Activated T-cell treated with anti-CD3 and anti-CD28 coated beads for 1 hour (primary cell): Measurements from ENCODE around the gene TSGA10IP.

Source experiments
- DNase-seq: peaks from one replicate; pipeline ENCODE4 v3.0.0-alpha.2; 2020; ENCODE audit warnings: low read depth

The TSGA10IP gene

GRCh38 chr11:65918211-65919140, 26.8 kb upstream of the TSGA10IP start, which contains the start of gene C11orf68:
C11orf68 (minus strand) TSS chr11:65919062; CDS start chr11:65919031, 31 bp downstream.
- peak; percentile 29 for DNase-seq

- peak; percentile 99 for DNase-seq
Observed at GRCh38 chr11:65919141-65919572, 26.1 kb upstream of the TSGA10IP start, which contains the start of gene DRAP1. DRAP1 (plus strand) TSS chr11:65919426; CDS start chr11:65919502, 76 bp downstream.

- peak; percentile 51 for DNase-seq
Observed at GRCh38 chr11:65919573-65920371, 25.5 kb upstream of the TSGA10IP start.

- no peak for DNase-seq
Observed at GRCh38 chr11:65920372-65920802, 24.9 kb upstream of the TSGA10IP start.

- no peak for DNase-seq
Observed at GRCh38 chr11:65921033-65921555, 24.2 kb upstream of the TSGA10IP start.

- no peak for DNase-seq
Observed at GRCh38 chr11:65921876-65922275, 23.4 kb upstream of the TSGA10IP start.

GRCh38 chr11:65922565-65922964, 22.7 kb upstream of the TSGA10IP start:
- no peak for DNase-seq

- DNase-seq = no peak
Observed at GRCh38 chr11:65925397-65925796, 19.9 kb upstream of the TSGA10IP start.

GRCh38 chr11:65927904-65928397, 17.3 kb upstream of the TSGA10IP start:
- peak; percentile 66 for DNase-seq

GRCh38 chr11:65928667-65929066, 16.6 kb upstream of the TSGA10IP start:
- DNase-seq = no peak

GRCh38 chr11:65931773-65932557, 13.3 kb upstream of the TSGA10IP start:
- DNase-seq = no peak

- no peak for DNase-seq
Observed at GRCh38 chr11:65932558-65932919, 12.7 kb upstream of the TSGA10IP start.

- DNase-seq = no peak
Observed at GRCh38 chr11:65934014-65934413, 11.3 kb upstream of the TSGA10IP start.

- no peak for DNase-seq
Observed at GRCh38 chr11:65937766-65938165, 7.5 kb upstream of the TSGA10IP start.

- no peak for DNase-seq
Observed at GRCh38 chr11:65941720-65942310, 3.5 kb upstream of the TSGA10IP start.

- DNase-seq = no peak
Observed at GRCh38 chr11:65942531-65942930, 2.7 kb upstream of the TSGA10IP start.

GRCh38 chr11:65944191-65944590, 1.1 kb upstream of the TSGA10IP start:
- DNase-seq = no peak

GRCh38 chr11:65944767-65945166, 513 bp upstream of the TSGA10IP start:
- no peak for DNase-seq

- DNase-seq = no peak
Observed at GRCh38 chr11:65945941-65946558, 770 bp downstream of the TSGA10IP start.

- no peak for DNase-seq
Observed at GRCh38 chr11:65946655-65947054, 1.4 kb downstream of the TSGA10IP start.

- DNase-seq = no peak
Observed at GRCh38 chr11:65947133-65947532, 1.9 kb downstream of the TSGA10IP start.
